ENCODE results near the gene COL8A2.

DNA sequence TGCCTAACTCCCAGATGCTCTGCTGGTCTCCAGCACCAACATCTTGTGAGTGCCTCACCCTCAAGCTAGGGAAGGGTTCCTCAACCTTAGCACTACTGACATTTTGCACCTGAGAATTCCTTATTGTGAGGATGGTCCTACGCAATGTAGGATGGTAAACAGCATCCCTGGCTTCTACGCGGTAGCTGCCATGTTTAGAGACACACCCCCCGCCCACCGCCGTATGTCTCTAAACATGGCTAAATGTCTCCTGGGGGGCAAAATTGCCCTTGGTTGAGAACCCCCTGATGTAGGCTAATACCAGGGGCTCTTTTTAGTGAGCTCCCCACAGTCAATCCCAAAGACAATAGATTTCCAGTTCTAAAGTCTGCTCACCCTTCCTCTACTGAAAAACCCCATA, 28.5 kb upstream of the COL8A2 start:
- TF ChIP-seq TP53 (CRISPR knock-in tag; IDR thresholded peaks at IDR 0.05): no peak
- TF ChIP-seq, protein P1, sequence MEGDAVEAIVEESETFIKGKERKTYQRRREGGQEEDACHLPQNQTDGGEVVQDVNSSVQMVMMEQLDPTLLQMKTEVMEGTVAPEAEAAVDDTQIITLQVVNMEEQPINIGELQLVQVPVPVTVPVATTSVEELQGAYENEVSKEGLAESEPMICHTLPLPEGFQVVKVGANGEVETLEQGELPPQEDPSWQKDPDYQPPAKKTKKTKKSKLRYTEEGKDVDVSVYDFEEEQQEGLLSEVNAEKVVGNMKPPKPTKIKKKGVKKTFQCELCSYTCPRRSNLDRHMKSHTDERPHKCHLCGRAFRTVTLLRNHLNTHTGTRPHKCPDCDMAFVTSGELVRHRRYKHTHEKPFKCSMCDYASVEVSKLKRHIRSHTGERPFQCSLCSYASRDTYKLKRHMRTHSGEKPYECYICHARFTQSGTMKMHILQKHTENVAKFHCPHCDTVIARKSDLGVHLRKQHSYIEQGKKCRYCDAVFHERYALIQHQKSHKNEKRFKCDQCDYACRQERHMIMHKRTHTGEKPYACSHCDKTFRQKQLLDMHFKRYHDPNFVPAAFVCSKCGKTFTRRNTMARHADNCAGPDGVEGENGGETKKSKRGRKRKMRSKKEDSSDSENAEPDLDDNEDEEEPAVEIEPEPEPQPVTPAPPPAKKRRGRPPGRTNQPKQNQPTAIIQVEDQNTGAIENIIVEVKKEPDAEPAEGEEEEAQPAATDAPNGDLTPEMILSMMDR (IDR thresholded peaks at IDR 0.05): no peak
- TF ChIP-seq FOXP1 (CRISPR knock-in tag; IDR thresholded peaks at IDR 0.05; ENCODE audit: borderline replicate concordance): no peak
- no peak for TF ChIP-seq SP1 (CRISPR knock-in tag; conservative IDR thresholded peaks at IDR 0.05)
- TF ChIP-seq, protein P2, sequence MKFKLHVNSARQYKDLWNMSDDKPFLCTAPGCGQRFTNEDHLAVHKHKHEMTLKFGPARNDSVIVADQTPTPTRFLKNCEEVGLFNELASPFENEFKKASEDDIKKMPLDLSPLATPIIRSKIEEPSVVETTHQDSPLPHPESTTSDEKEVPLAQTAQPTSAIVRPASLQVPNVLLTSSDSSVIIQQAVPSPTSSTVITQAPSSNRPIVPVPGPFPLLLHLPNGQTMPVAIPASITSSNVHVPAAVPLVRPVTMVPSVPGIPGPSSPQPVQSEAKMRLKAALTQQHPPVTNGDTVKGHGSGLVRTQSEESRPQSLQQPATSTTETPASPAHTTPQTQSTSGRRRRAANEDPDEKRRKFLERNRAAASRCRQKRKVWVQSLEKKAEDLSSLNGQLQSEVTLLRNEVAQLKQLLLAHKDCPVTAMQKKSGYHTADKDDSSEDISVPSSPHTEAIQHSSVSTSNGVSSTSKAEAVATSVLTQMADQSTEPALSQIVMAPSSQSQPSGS (CRISPR knock-in tag; IDR thresholded peaks at IDR 0.05; ENCODE audit: borderline replicate concordance, low read depth): no peak
